ENCODE results near the gene GNPDA1.

GRCh38 chr5:141960018-141960417 is 52.8 kb downstream of the GNPDA1 start:
- no peak for TF ChIP-seq ZBTB33 (IDR thresholded peaks at IDR 0.05; ENCODE audit: borderline replicate concordance, low read depth)
- TF ChIP-seq, protein P1, sequence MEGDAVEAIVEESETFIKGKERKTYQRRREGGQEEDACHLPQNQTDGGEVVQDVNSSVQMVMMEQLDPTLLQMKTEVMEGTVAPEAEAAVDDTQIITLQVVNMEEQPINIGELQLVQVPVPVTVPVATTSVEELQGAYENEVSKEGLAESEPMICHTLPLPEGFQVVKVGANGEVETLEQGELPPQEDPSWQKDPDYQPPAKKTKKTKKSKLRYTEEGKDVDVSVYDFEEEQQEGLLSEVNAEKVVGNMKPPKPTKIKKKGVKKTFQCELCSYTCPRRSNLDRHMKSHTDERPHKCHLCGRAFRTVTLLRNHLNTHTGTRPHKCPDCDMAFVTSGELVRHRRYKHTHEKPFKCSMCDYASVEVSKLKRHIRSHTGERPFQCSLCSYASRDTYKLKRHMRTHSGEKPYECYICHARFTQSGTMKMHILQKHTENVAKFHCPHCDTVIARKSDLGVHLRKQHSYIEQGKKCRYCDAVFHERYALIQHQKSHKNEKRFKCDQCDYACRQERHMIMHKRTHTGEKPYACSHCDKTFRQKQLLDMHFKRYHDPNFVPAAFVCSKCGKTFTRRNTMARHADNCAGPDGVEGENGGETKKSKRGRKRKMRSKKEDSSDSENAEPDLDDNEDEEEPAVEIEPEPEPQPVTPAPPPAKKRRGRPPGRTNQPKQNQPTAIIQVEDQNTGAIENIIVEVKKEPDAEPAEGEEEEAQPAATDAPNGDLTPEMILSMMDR (IDR thresholded peaks at IDR 0.05), result peak; percentile 56
- TF ChIP-seq GATA2 (CRISPR knock-in tag; IDR thresholded peaks at IDR 0.05), result no peak
- no peak for TF ChIP-seq EZH2phosphoT487 (IDR thresholded peaks at IDR 0.05; ENCODE audit: borderline replicate concordance, low read depth)
- no peak for TF ChIP-seq EP300 (IDR thresholded peaks at IDR 0.05; ENCODE audit: borderline replicate concordance in 1 of 2, low read depth in 1 of 2, low read length in 1 of 2)
- TF ChIP-seq, protein P2, sequence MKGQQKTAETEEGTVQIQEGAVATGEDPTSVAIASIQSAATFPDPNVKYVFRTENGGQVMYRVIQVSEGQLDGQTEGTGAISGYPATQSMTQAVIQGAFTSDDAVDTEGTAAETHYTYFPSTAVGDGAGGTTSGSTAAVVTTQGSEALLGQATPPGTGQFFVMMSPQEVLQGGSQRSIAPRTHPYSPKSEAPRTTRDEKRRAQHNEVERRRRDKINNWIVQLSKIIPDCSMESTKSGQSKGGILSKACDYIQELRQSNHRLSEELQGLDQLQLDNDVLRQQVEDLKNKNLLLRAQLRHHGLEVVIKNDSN (IDR thresholded peaks at IDR 0.05; ENCODE audit: borderline replicate concordance, low read depth), result no peak
- no peak for TF ChIP-seq FOSL2 (IDR thresholded peaks at IDR 0.05; ENCODE audit: borderline replicate concordance, low read depth)

Measured in SK-N-SH (cell line).